Dendritic cell treated with granulocyte-macrophage colony-stimulating factor and Interleukin-4, amounts not matched to agents 40 ng/mL and 50 ng/mL, for 4 days (primary cell): ENCODE measurements around the gene OR52L1.
"Not testable (repeated sequence)": the region's sequence is repeated elsewhere in the genome, so short reads cannot be mapped to it uniquely, and the experiment has no call there.

ENCODE experiments used
- H3K27ac Mint-ChIP-seq: one replicate; pipeline ENCODE4 v1.8.0; 2022; ENCODE audit warnings: mild to moderate bottlenecking, mixed read lengths
- H3K27me3 Mint-ChIP-seq: one replicate; pipeline ENCODE4 v1.8.0; 2022; ENCODE audit warnings: mild to moderate bottlenecking, mixed read lengths
- H3K36me3 Mint-ChIP-seq: one replicate; pipeline ENCODE4 v1.8.0; 2022; ENCODE audit warnings: low read depth, mixed read lengths
- H3K4me1 Mint-ChIP-seq: one replicate; pipeline ENCODE4 v1.8.0; 2022; ENCODE audit warnings: low read depth, mixed read lengths
- H3K4me3 Mint-ChIP-seq: one replicate; pipeline ENCODE4 v1.8.0; 2022; ENCODE audit warnings: mild to moderate bottlenecking, moderate library complexity, mixed read lengths
- H3K9me3 Mint-ChIP-seq: one replicate; pipeline ENCODE4 v1.8.0; 2022; ENCODE audit warnings: mixed read lengths
- intact Hi-C: fragments of 100-400 bp; cut with micrococcal nuclease; formaldehyde crosslinking; loops from one replicate; pipeline ENCODE4 v1.15.0; 2022

Gene OR52L1

DNA sequence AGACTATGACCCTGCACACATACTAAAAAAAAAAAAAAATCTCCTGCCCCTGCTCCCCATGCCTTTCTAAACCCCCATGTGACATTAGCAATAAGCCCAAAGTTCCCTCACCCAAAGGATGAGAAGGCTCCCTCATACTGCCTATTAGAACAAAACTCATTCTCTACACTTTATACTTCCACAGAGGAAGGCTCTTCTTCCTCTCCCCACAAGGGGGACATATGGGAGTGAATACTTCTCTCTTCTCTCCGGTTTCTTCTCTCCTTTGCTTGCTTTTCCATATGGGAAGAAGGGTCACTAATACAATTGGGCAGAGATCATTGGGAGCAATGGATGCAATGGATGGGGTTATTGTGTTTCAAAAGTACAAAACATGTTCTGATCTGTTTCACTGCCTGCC is 3.3 kb downstream of the OR52L1 start:
- intact Hi-C loops, result no loop called here
- H3K4me3 Mint-ChIP-seq, result no peak overlapping the region
- no peaks in the 10 kb centered on the region for H3K4me1 Mint-ChIP-seq
- peaks cover 4% of the 10 kb centered on the region for H3K27me3 Mint-ChIP-seq
- no peak overlapping the region for H3K27ac Mint-ChIP-seq
- no peaks in the 10 kb centered on the region for H3K36me3 Mint-ChIP-seq
- H3K9me3 Mint-ChIP-seq, result peaks cover 23% of the 10 kb centered on the region

GRCh38 chr11:5973530-5973929 is 13.3 kb downstream of the OR52L1 start:
- no peaks in the 10 kb centered on the region for H3K36me3 Mint-ChIP-seq
- H3K27ac Mint-ChIP-seq, result no peak overlapping the region
- peaks cover 18% of the 10 kb centered on the region for H3K9me3 Mint-ChIP-seq
- no peak overlapping the region for H3K4me3 Mint-ChIP-seq
- intact Hi-C loops, result no loop called here
- H3K4me1 Mint-ChIP-seq, result no peaks in the 10 kb centered on the region
- H3K27me3 Mint-ChIP-seq, result peaks cover 4% of the 10 kb centered on the region

- Mint-ChIP-seq H3K4me1 (no peaks in the 10 kb centered on the region), H3K4me3 (no peak within 1 kb of the TSS), H3K27me3 (peaks cover 4% of the 10 kb centered on the region), H3K36me3 (no peaks in the 10 kb centered on the region), H3K9me3 (peaks cover 8% of the 10 kb centered on the region), H3K27ac (no peak within 1 kb of the TSS)
- intact Hi-C loops, result no loop called here
These were observed 18.4 kb downstream of the OR52L1 start, which contains the start of gene OR56A5 for GRCh38 chr11:5968394-5968793. Gene OR56A5 (minus strand): TSS chr11:5968494. CDS start chr11:5968494, 0 bp downstream.

GRCh38 chr11:5967708-5968107 is 19.1 kb downstream of the OR52L1 start:
- Mint-ChIP-seq H3K4me1 (no peaks in the 10 kb centered on the region), H3K27ac (no peak overlapping the region), H3K27me3 (peaks cover 4% of the 10 kb centered on the region), H3K9me3 (peaks cover 15% of the 10 kb centered on the region), H3K36me3 (no peaks in the 10 kb centered on the region), H3K4me3 (no peak overlapping the region)
- intact Hi-C loops, result no loop called here

DNA sequence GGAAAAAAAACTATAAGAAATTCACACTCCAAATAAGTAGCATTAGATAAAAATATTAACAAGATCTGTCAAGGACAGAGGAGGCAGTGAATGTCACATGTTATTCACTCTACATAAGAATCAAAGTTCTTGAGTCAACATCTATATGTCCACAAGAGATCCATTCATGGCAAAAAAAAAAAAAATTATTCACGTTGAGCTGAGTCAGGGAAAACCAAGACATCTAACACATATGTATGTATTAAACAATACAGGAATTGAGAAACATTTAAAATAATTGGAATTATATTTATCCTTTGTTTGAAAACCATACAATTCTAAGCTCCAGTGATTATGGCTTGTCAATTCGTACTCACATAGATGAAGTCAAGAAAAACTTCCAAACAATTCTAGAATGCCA is 19.8 kb downstream of the OR52L1 start:
- intact Hi-C loops, result no loop called here
- H3K4me1 Mint-ChIP-seq, result no peaks in the 10 kb centered on the region

GRCh38 chr11:5960704-5961320 is 26.0 kb downstream of the OR52L1 start:
- peaks cover 45% of the 10 kb centered on the region for H3K9me3 Mint-ChIP-seq
- H3K27me3 Mint-ChIP-seq, intact Hi-C loops, H3K4me3 Mint-ChIP-seq, H3K4me1 Mint-ChIP-seq, H3K27ac Mint-ChIP-seq, H3K36me3 Mint-ChIP-seq: not testable (repeated sequence)

More for the DNA sequence above, 19.8 kb downstream of the OR52L1 start:
- Mint-ChIP-seq H3K4me3 (no peak overlapping the region), H3K9me3 (peaks cover 22% of the 10 kb centered on the region), H3K36me3 (no peaks in the 10 kb centered on the region), H3K27me3 (peaks cover 4% of the 10 kb centered on the region), H3K27ac (no peak overlapping the region)

DNA sequence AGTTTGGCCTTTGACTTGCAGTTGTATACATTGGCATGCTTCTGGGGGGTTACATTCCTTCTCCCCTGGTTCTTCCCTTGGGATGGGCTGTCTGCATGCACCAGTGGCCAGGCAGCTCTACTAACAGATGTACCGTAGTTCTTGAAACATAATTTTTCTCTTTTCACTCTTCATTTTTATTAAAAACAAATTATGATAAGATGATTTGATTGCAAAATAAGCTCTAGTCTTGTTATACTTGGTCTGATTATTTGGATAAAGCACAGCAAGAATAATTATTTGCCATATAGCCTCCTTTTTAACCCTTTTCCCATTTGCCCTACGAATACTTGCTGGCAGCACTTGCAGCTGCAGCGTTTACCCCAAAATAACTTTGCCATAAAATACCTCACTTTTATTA is 31.2 kb downstream of the OR52L1 start:
- H3K27ac Mint-ChIP-seq, result no peak overlapping the region
- H3K4me3 Mint-ChIP-seq, result no peak overlapping the region
- no peaks in the 10 kb centered on the region for H3K4me1 Mint-ChIP-seq
- no peaks in the 10 kb centered on the region for H3K36me3 Mint-ChIP-seq
- H3K27me3 Mint-ChIP-seq, result no peaks in the 10 kb centered on the region
- intact Hi-C loops, result no loop called here
- peaks cover 15% of the 10 kb centered on the region for H3K9me3 Mint-ChIP-seq

GRCh38 chr11:5941951-5942350 is 44.8 kb downstream of the OR52L1 start, which contains the start of gene OR56A3:
Gene OR56A3 (plus strand): TSS chr11:5942251. CDS start chr11:5947347, 5,096 bp downstream.
- no peak within 1 kb of the TSS for H3K27ac Mint-ChIP-seq
- no peak within 1 kb of the TSS for H3K4me3 Mint-ChIP-seq
- peaks cover 21% of the 10 kb centered on the region for H3K9me3 Mint-ChIP-seq
- no peaks in the 10 kb centered on the region for H3K36me3 Mint-ChIP-seq
- intact Hi-C loops, result no loop called here
- no peaks in the 10 kb centered on the region for H3K4me1 Mint-ChIP-seq
- no peaks in the 10 kb centered on the region for H3K27me3 Mint-ChIP-seq

GRCh38 chr11:5940748-5941147 is 46.0 kb downstream of the OR52L1 start:
- H3K4me1 Mint-ChIP-seq, result no peaks in the 10 kb centered on the region
- no peaks in the 10 kb centered on the region for H3K27me3 Mint-ChIP-seq
- H3K36me3 Mint-ChIP-seq, result no peaks in the 10 kb centered on the region
- intact Hi-C loops, result no loop called here
- H3K27ac Mint-ChIP-seq, result no peak overlapping the region
- H3K9me3 Mint-ChIP-seq, result peaks cover 33% of the 10 kb centered on the region
- no peak overlapping the region for H3K4me3 Mint-ChIP-seq

- Mint-ChIP-seq H3K27ac (no peak overlapping the region), H3K27me3 (no peaks in the 10 kb centered on the region), H3K9me3 (peaks cover 39% of the 10 kb centered on the region), H3K4me1 (no peaks in the 10 kb centered on the region), H3K36me3 (no peaks in the 10 kb centered on the region), H3K4me3 (no peak overlapping the region)
- intact Hi-C loops, result no loop called here
These were observed 48.2 kb downstream of the OR52L1 start for GRCh38 chr11:5938603-5938965.

- Mint-ChIP-seq H3K4me1 (no peaks in the 10 kb centered on the region), H3K36me3 (no peaks in the 10 kb centered on the region), H3K4me3 (no peak overlapping the region), H3K27ac (no peak overlapping the region), H3K9me3 (peaks cover 44% of the 10 kb centered on the region), H3K27me3 (no peaks in the 10 kb centered on the region)
- intact Hi-C loops, result no loop called here
These were observed 48.8 kb downstream of the OR52L1 start for GRCh38 chr11:5937868-5938602.
